WTC11 (cell line): Measurements from ENCODE around the gene ITGAL. TPM values are rescaled to one million over a fixed set of nuclear protein-coding genes. Genes with fewer than 3 reads are reported as not detected.
A peak's percentile ranks its signal among the peaks of the same experiment; 100 is the strongest.

ENCODE experiments used
- ATAC-seq: fragments of 200-7000 bp; cut with Tn5 transposase; 2 replicates; pipeline ENCODE4 v1.10.0; 2021; ENCODE audit warnings: mild to moderate bottlenecking, moderate library complexity
- CTCF ChIA-PET: fragments of 300-600 bp; sonication (Branson Sonifier 250); formaldehyde crosslinking; loops from one replicate; lab custom pipeline; 2021; ENCODE audit warnings: antibody characterized with exemption; lab: Charles Lee
- POLR2A ChIA-PET: fragments of 350-600 bp; sonication (Branson Sonifier 250); formaldehyde crosslinking; loops from one replicate; lab custom pipeline; 2021; ENCODE audit warnings: antibody characterized with exemption; lab: Charles Lee
- DNase-seq: peaks from one replicate; pipeline ENCODE4 v3.0.0; 2021; ENCODE audit warnings: low spot score
- H3K27ac Mint-ChIP-seq: 2 replicates; pipeline ENCODE4 v1.8.0; 2021; ENCODE audit warnings: mixed read lengths
- H3K27me3 Mint-ChIP-seq: 2 replicates; pipeline ENCODE4 v1.8.0; 2021; ENCODE audit warnings: low read depth, mild to moderate bottlenecking, moderate library complexity, mixed read lengths
- H3K36me3 Mint-ChIP-seq: 2 replicates; pipeline ENCODE4 v1.8.0; 2021; ENCODE audit warnings: mixed read lengths
- H3K4me1 Mint-ChIP-seq: 2 replicates; pipeline ENCODE4 v1.8.0; 2022; ENCODE audit warnings: mixed read lengths
- H3K4me3 Mint-ChIP-seq: 2 replicates; pipeline ENCODE4 v1.8.0; 2021; ENCODE audit warnings: mild to moderate bottlenecking, moderate library complexity, mixed read lengths
- H3K9me3 Mint-ChIP-seq: 2 replicates; pipeline ENCODE4 v1.8.0; 2021; ENCODE audit warnings: mixed read lengths
- FOXJ3 ChIP-seq: sonication (generic); formaldehyde crosslinking; IDR thresholded peaks from 2 replicates; pipeline ENCODE4 v1.9.0; 2021; ENCODE audit warnings: missing genetic modification reagents, mild to moderate bottlenecking, borderline replicate concordance
- GABPB1 ChIP-seq: sonication (generic); formaldehyde crosslinking; IDR thresholded peaks from 2 replicates; pipeline ENCODE4 v1.8.1; 2023; ENCODE audit warnings: mild to moderate bottlenecking, missing genetic modification reagents
- IRF2 ChIP-seq: sonication (generic); formaldehyde crosslinking; IDR thresholded peaks from 2 replicates; pipeline ENCODE4 v1.8.0; 2022; ENCODE audit warnings: low read depth, missing genetic modification reagents, borderline replicate concordance
- NFATC4 ChIP-seq: fragments of 250-450 bp; sonication (Bioruptor Pico); IDR thresholded peaks from 2 replicates; pipeline ENCODE4 v1.9.0; 2021; ENCODE audit warnings: mild to moderate bottlenecking
- OVOL2 ChIP-seq: fragments of 250-450 bp; sonication (Bioruptor Pico); IDR thresholded peaks from 2 replicates; pipeline ENCODE4 v1.9.0; 2021; ENCODE audit warnings: mild to moderate bottlenecking, borderline replicate concordance
- SOX15 ChIP-seq: fragments of 250-450 bp; sonication (Bioruptor Pico); IDR thresholded peaks from 2 replicates; pipeline ENCODE4 v1.9.0; 2021; ENCODE audit warnings: mild to moderate bottlenecking
- TCF7 ChIP-seq: sonication (generic); formaldehyde crosslinking; IDR thresholded peaks from 2 replicates; pipeline ENCODE4 v1.8.0; 2022; ENCODE audit warnings: mild to moderate bottlenecking, low read depth, missing genetic modification reagents, moderate library complexity
- ZNF138 ChIP-seq: sonication (generic); formaldehyde crosslinking; conservative IDR thresholded peaks from 2 replicates; pipeline ENCODE4 v1.8.1; 2022; ENCODE audit warnings: mild to moderate bottlenecking, moderate library complexity, missing genetic modification reagents
- ZNF263 ChIP-seq: sonication (generic); formaldehyde crosslinking; IDR thresholded peaks from 2 replicates; pipeline ENCODE4 v1.8.1; 2022; ENCODE audit warnings: low read depth, mild to moderate bottlenecking, moderate library complexity, missing genetic modification reagents
- ZNF671 ChIP-seq: fragments of 250-450 bp; sonication (Bioruptor Pico); IDR thresholded peaks from 2 replicates; pipeline ENCODE4 v1.8.0; 2021; ENCODE audit warnings: mild to moderate bottlenecking
- total RNA-seq: library from RNA; stranded (reverse); gene quantifications from 3 replicates; pipeline ENCODE4 v1.2.3, GENCODE V29; 2021
- TF ChIP-seq, protein P1 (sequence below): fragments of 250-450 bp; sonication (Bioruptor Pico); IDR thresholded peaks from 2 replicates; pipeline ENCODE4 v1.8.0; 2021; ENCODE audit warnings: mild to moderate bottlenecking
- TF ChIP-seq, protein P2 (sequence below): sonication (generic); formaldehyde crosslinking; IDR thresholded peaks from 2 replicates; pipeline ENCODE4 v1.8.0; 2023; ENCODE audit warnings: mild to moderate bottlenecking, missing genetic modification reagents
- TF ChIP-seq, protein P3 (sequence below): fragments of 250-450 bp; sonication (Bioruptor Pico); conservative IDR thresholded peaks from 2 replicates; pipeline ENCODE4 v1.9.0; 2021; ENCODE audit warnings: mild to moderate bottlenecking
- TF ChIP-seq, protein P4 (sequence below): fragments of 250-450 bp; sonication (Bioruptor Pico); IDR thresholded peaks from 2 replicates; pipeline ENCODE4 v2.1.2; 2022; ENCODE audit warnings: mild to moderate bottlenecking, moderate library complexity

The ITGAL gene
- total RNA-seq, 1 experiment from 2014 or later, result 1.0 TPM

DNA sequence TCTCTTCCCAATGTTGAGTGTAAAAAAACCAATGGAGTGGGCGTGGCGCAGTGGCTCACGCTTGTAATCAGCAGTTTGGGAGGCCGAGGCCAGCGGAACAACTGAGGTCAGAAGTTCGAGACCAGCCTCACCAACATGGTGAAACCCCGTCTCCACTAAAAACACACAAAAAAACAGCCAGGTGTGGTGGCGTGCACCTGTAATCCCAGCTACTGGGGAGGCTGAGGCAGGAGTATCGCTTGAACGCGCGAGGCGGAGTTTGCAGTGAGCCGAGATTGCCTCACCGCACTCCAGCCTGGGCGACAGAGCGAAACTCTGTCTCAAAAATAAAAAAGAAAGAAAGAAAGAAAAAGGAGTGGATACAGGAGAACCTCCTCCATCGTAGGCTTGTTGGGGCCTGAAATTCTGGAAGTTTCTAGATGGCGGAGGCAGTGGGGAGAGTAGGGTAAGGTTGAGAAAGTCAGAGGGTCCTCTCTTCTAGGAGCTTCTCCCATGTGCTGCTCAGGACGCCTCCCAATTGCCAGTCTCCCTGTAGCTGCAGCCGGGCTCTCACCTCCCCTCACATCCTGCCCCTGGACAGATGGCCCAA is 86.3 kb downstream of the ITGAL start:
- peak overlapping the region; percentile 77 for H3K4me3 Mint-ChIP-seq
- ChIA-PET CTCF (interaction anchor here (0.6 to 2.8 kb wide), 16 partner anchors 9 to 447 kb away, joined by 3 to 39 read pairs (median 3); partner anchors contain the start of genes DCTPP1, ZNF688, ZNF689 and ZNF747), POLR2A (interaction anchor here (0.7 to 3.5 kb wide), 9 partner anchors 12 to 164 kb away, joined by 3 to 42 read pairs (median 4); partner anchors contain the start of genes DCTPP1, PRR14, ZNF48 and ZNF688)
- peaks cover 17% of the 10 kb centered on the region for H3K27me3 Mint-ChIP-seq
- H3K36me3 Mint-ChIP-seq, result peaks cover 10% of the 10 kb centered on the region
- no peak for DNase-seq
- H3K27ac Mint-ChIP-seq, result peak overlapping the region; percentile 98
- no peak for ATAC-seq
- H3K9me3 Mint-ChIP-seq, result no peaks in the 10 kb centered on the region
- peaks cover 26% of the 10 kb centered on the region for H3K4me1 Mint-ChIP-seq
- TF ChIP-seq NFATC4 (CRISPR knock-in tag) (no peak), GABPB1 (CRISPR knock-in tag) (0 out of 2 replicates have a peak, but pooled peaks have one; percentile 8)
- TF ChIP-seq, protein P1, sequence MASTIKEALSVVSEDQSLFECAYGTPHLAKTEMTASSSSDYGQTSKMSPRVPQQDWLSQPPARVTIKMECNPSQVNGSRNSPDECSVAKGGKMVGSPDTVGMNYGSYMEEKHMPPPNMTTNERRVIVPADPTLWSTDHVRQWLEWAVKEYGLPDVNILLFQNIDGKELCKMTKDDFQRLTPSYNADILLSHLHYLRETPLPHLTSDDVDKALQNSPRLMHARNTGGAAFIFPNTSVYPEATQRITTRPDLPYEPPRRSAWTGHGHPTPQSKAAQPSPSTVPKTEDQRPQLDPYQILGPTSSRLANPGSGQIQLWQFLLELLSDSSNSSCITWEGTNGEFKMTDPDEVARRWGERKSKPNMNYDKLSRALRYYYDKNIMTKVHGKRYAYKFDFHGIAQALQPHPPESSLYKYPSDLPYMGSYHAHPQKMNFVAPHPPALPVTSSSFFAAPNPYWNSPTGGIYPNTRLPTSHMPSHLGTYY (CRISPR knock-in tag), result 0 out of 2 replicates have a peak, but pooled peaks have one; percentile 6
- TF ChIP-seq, protein P2, sequence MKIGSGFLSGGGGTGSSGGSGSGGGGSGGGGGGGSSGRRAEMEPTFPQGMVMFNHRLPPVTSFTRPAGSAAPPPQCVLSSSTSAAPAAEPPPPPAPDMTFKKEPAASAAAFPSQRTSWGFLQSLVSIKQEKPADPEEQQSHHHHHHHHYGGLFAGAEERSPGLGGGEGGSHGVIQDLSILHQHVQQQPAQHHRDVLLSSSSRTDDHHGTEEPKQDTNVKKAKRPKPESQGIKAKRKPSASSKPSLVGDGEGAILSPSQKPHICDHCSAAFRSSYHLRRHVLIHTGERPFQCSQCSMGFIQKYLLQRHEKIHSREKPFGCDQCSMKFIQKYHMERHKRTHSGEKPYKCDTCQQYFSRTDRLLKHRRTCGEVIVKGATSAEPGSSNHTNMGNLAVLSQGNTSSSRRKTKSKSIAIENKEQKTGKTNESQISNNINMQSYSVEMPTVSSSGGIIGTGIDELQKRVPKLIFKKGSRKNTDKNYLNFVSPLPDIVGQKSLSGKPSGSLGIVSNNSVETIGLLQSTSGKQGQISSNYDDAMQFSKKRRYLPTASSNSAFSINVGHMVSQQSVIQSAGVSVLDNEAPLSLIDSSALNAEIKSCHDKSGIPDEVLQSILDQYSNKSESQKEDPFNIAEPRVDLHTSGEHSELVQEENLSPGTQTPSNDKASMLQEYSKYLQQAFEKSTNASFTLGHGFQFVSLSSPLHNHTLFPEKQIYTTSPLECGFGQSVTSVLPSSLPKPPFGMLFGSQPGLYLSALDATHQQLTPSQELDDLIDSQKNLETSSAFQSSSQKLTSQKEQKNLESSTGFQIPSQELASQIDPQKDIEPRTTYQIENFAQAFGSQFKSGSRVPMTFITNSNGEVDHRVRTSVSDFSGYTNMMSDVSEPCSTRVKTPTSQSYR (CRISPR knock-in tag), result 0 out of 2 replicates have a peak, but pooled peaks have one; percentile 38

DNA sequence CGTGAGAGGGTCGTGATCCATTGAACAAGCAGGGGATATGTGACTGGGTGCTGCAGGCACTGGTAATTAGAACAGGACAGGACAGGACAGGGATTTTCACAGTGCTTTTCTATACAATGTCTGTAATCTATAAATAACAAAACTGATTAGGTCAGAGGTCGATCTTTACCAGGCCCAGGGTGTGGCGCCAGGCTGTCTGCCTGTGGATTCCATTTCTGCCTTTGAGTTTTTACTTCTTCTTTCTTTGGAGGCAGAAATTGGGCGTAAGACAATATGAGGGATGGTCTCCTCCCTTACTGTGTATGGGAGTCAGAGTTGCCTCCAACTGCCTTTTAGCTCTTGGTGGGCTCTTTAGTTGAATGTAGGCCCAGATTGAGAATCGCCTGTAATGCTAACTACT is 87.1 kb downstream of the ITGAL start:
- peak overlapping the region; percentile 40; the same call in 1 of the 2 replicates for H3K4me3 Mint-ChIP-seq
- H3K27ac Mint-ChIP-seq, result peak overlapping the region; percentile 71; the same call in 1 of the 2 replicates
- ChIA-PET CTCF (interaction anchor here (1.0 kb wide), 1 partner anchor 24 kb away, joined by 3 read pairs; no protein-coding TSS in a partner anchor), POLR2A (interaction anchor here (1.3 to 3.5 kb wide), 3 partner anchors 12 to 25 kb away, joined by 3 to 42 read pairs (median 7); partner anchors contain the start of genes ZNF688 and ZNF747)
- ATAC-seq, result no peak
- H3K27me3 Mint-ChIP-seq, result peaks cover 17% of the 10 kb centered on the region
- H3K36me3 Mint-ChIP-seq, result peaks cover 4% of the 10 kb centered on the region
- DNase-seq, result no peak
- H3K4me1 Mint-ChIP-seq, result peaks cover 26% of the 10 kb centered on the region
- no peaks in the 10 kb centered on the region for H3K9me3 Mint-ChIP-seq
- TF ChIP-seq ZNF671, result no peak
- no peak for TF ChIP-seq ZNF138 (CRISPR knock-in tag)
- TF ChIP-seq OVOL2, result no peak
- TF ChIP-seq ZNF263 (CRISPR knock-in tag), result no peak
- no peak for TF ChIP-seq IRF2
- TF ChIP-seq TCF7, result no peak

DNA sequence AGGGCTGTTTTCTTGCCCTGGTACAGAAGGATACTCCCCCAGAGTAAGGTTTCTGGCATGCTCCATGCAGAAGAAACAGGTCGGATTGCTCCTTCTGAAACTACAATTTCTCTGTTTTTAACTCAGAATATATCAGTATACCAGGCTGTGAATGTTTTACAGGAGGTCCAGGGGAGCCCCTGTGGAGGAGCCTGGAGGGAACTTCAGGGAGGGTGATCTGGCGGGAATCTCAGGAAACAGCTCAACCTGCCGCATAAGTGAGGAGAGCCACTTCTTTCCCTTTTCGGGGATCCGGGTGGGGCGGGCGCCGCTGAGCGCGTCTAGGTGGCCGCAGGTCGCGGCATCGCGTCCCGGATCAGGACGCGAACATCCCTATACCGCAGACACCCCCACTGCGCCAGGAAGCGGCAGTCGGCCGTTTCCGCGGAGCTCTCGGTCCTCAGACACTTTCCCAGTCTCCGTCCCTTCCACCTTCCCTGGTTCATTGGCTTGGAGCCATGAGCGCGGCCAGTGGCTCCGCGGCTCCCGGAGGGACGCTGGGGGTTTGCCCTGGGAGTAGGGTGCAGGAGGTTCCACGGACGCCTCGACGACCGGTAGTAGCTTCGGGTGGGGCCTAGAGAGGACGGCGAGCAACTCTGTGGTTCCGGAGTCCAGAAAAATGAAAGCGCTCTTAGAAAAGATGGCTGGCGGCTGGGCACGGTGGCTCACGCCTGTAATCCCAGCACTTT is 88.7 kb downstream of the ITGAL start:
- TF ChIP-seq, protein P3, sequence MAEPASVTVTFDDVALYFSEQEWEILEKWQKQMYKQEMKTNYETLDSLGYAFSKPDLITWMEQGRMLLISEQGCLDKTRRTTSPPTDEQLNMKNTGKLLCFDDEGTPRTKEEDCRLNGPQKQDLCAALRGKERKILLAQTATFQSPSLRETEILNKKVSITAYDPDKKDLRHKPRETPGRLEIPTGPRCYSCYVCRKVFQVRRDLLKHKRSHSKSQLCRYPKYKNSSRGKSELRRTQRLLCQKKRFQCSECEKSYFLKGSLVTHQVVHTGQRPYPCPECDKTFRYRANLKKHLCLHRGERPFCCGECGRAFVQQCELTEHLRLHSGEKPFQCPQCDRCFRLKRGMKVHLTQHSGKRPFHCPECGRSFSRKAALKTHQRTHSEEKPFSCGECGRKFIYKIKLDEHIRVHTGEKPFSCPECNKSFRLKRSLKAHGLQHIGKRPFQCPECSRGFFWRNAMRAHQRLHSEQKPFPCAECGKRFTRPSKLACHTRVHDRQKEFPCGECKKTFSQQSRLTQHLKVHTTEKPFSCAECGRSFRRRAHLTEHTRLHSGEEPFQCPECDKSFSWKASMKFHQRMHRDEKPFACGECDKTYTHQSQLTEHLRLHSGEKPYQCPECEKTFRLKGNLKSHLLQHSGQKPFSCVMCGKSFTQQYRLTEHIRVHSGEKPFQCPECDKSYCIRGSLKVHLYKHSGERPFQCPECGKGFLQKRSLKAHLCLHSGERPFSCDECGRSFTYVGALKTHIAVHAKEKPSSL (CRISPR knock-in tag), result no peak
- TF ChIP-seq FOXJ3 (CRISPR knock-in tag) (no peak), SOX15 (CRISPR knock-in tag) (no peak)
- TF ChIP-seq, protein P4, sequence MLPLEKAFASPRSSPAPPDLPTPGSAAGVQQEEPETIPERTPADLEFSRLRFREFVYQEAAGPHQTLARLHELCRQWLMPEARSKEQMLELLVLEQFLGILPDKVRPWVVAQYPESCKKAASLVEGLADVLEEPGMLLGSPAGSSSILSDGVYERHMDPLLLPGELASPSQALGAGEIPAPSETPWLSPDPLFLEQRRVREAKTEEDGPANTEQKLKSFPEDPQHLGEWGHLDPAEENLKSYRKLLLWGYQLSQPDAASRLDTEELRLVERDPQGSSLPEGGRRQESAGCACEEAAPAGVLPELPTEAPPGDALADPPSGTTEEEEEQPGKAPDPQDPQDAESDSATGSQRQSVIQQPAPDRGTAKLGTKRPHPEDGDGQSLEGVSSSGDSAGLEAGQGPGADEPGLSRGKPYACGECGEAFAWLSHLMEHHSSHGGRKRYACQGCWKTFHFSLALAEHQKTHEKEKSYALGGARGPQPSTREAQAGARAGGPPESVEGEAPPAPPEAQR, result no peak
- no peaks in the 10 kb centered on the region for H3K9me3 Mint-ChIP-seq
- H3K36me3 Mint-ChIP-seq, result peaks cover under 1% of the 10 kb centered on the region
- peak; percentile 1 for ATAC-seq
- CTCF ChIA-PET, result interaction anchor here (0.6 to 2.2 kb wide), 8 partner anchors 11 to 330 kb away, joined by 3 to 14 read pairs (median 4); partner anchors contain the start of genes DCTPP1, ZNF688, ZNF689 and ZNF747
- H3K4me3 Mint-ChIP-seq, result peak overlapping the region; percentile 71
- POLR2A ChIA-PET, result interaction anchor here (0.8 to 2.0 kb wide), 4 partner anchors 9 to 131 kb away, joined by 3 to 7 read pairs (median 4); partner anchors contain the start of genes DCTPP1, ZNF688 and ZNF747
- peaks cover 17% of the 10 kb centered on the region for H3K27me3 Mint-ChIP-seq
- no peak overlapping the region for H3K27ac Mint-ChIP-seq
- DNase-seq, result peak; percentile 58
- H3K4me1 Mint-ChIP-seq, result peaks cover 21% of the 10 kb centered on the region
